CD14-positive monocyte (primary cell): ENCODE measurements around the gene ENTPD5. TPM values are rescaled to one million over a fixed set of nuclear protein-coding genes. Genes with fewer than 3 reads are reported as not detected.

Source experiments
- DNase-seq, 3 donors: peaks; one replicate each; pipeline ENCODE4 v3.0.0-alpha.2; 2011 to 2022
- H2AFZ ChIP-seq: 2 replicates; pipeline ENCODE4 v1.6.0; 2012; ENCODE audit warnings: mild to moderate bottlenecking, low read depth, low read length, inconsistent platforms; ENCODE audit not compliant: insufficient read depth, poor library complexity, severe bottlenecking
- H3K27ac ChIP-seq, 2 donors: 1 replicate in 1 of 2; 2 replicates in 1 of 2; pipeline ENCODE4 v1.5.1; 2012 to 2013; ENCODE audit warnings: low read length in 2 of 2, control low read depth in 1 of 2, inconsistent platforms in 1 of 2, low read depth in 1 of 2, mild to moderate bottlenecking in 1 of 2
- H3K27me3 ChIP-seq, 2 donors: one replicate each; pipeline versions ENCODE4 v1.6.0 to v1.6.1; 2011 to 2013; ENCODE audit warnings: low read length in 2 of 2; ENCODE audit not compliant: control insufficient read depth in 2 of 2, insufficient read depth in 2 of 2
- H3K36me3 ChIP-seq, 2 donors: replicated peaks in 1 of 2; 1 replicate in 1 of 2; 2 replicates in 1 of 2; pipeline versions ENCODE4 v1.5.1 to v1.6.1; 2012 to 2013; ENCODE audit warnings: low read length in 2 of 2, control low read depth in 1 of 2, inconsistent platforms in 1 of 2, mild to moderate bottlenecking in 1 of 2; ENCODE audit not compliant: insufficient read depth in 2 of 2, control insufficient read depth in 1 of 2
- H3K4me1 ChIP-seq, 2 donors: 1 replicate in 1 of 2; 2 replicates in 1 of 2; pipeline versions ENCODE4 v1.5.1 to v1.6.1; 2012 to 2013; ENCODE audit warnings: low read length in 2 of 2, control low read depth in 1 of 2, inconsistent platforms in 1 of 2, mild to moderate bottlenecking in 1 of 2, moderate library complexity in 1 of 2; ENCODE audit not compliant: insufficient read depth in 2 of 2, control insufficient read depth in 1 of 2
- H3K4me2 ChIP-seq: replicated peaks from 2 replicates; pipeline ENCODE3; 2012; ENCODE audit warnings: low read length, moderate library complexity, mild to moderate bottlenecking; ENCODE audit not compliant: poor library complexity, severe bottlenecking; ENCODE audit errors: extremely low read depth
- H3K4me3 ChIP-seq, 3 experiments: fragments of 200-600 bp in 1 of 3; sonication (generic) in 1 of 3; replicated peaks in 1 of 3; 1 replicate in 2 of 3; 2 replicates in 1 of 3; pipeline ENCODE4 v1.5.1; 2011 to 2013; ENCODE audit warnings: low read length in 3 of 3, mild to moderate bottlenecking in 3 of 3, control low read depth in 2 of 3, low read depth in 2 of 3, inconsistent platforms in 1 of 3, moderate library complexity in 1 of 3
- H3K79me2 ChIP-seq: 2 replicates; pipeline ENCODE4 v1.6.0; 2012; ENCODE audit warnings: mild to moderate bottlenecking, control low read depth, inconsistent platforms, low read length, moderate library complexity; ENCODE audit not compliant: insufficient read depth
- H3K9ac ChIP-seq: 2 replicates; pipeline ENCODE4 v1.6.0; 2017; ENCODE audit warnings: low read length, mild to moderate bottlenecking; ENCODE audit not compliant: insufficient read depth, poor library complexity, severe bottlenecking
- H3K9me3 ChIP-seq, 2 donors: replicated peaks in 1 of 2; 1 replicate in 1 of 2; 2 replicates in 1 of 2; pipeline versions ENCODE4 v1.5.1 to v1.6.1; 2012 to 2013; ENCODE audit warnings: low read length in 2 of 2, control low read depth in 1 of 2; ENCODE audit not compliant: control insufficient read depth in 1 of 2, insufficient read depth in 1 of 2
- H4K20me1 ChIP-seq: 2 replicates; pipeline ENCODE4 v1.6.0; 2012; ENCODE audit warnings: mild to moderate bottlenecking, low read length, control low read depth, moderate library complexity; ENCODE audit not compliant: insufficient read depth
- H3K27ac Mint-ChIP-seq, 7 donors: one replicate each; pipeline ENCODE4 v1.8.0; 2020; ENCODE audit warnings: mild to moderate bottlenecking in 7 of 7, mixed read lengths in 7 of 7, moderate library complexity in 6 of 7, inconsistent platforms in 2 of 7
- H3K27me3 Mint-ChIP-seq, 3 donors: one replicate each; pipeline ENCODE4 v1.8.0; 2021 to 2022; ENCODE audit warnings: low read depth in 3 of 3, mild to moderate bottlenecking in 3 of 3, mixed read lengths in 3 of 3, moderate library complexity in 3 of 3, inconsistent platforms in 1 of 3
- H3K36me3 Mint-ChIP-seq, 2 donors: one replicate each; pipeline ENCODE4 v1.8.0; 2020; ENCODE audit warnings: mixed read lengths in 2 of 2, inconsistent platforms in 1 of 2, mild to moderate bottlenecking in 1 of 2
- H3K4me1 Mint-ChIP-seq: one replicate; pipeline ENCODE4 v1.8.0; 2020; ENCODE audit warnings: mild to moderate bottlenecking, mixed read lengths
- H3K4me3 Mint-ChIP-seq, 2 donors: one replicate each; pipeline ENCODE4 v1.8.0; 2020; ENCODE audit warnings: mild to moderate bottlenecking in 2 of 2, mixed read lengths in 2 of 2, moderate library complexity in 1 of 2
- H3K9me3 Mint-ChIP-seq, 7 donors: one replicate each; pipeline ENCODE4 v1.8.0; 2020 to 2022; ENCODE audit warnings: mixed read lengths in 7 of 7, mild to moderate bottlenecking in 6 of 7, moderate library complexity in 6 of 7, inconsistent platforms in 2 of 7
- WGBS: methylation state at CpG from one replicate; pipeline ENCODE4 v1.1.5; 2013; ENCODE audit warnings: missing lambda C conversion rate; ENCODE audit not compliant: insufficient coverage; 5-methylcytosine and 5-hydroxymethylcytosine counted together
- intact Hi-C, 2 donors: fragments of 100-400 bp; cut with micrococcal nuclease; formaldehyde crosslinking; loops; one replicate each; pipeline versions ENCODE4 v1.15.0 to v1.15.1; 2023
- polyA plus RNA-seq, 3 donors: library from polyadenylated mRNA; depleted of rRNA in 1 of 3; unstranded in 2 of 3; stranded (reverse) in 1 of 3; fragments of 300-500 nt in 2 of 3; fragments of >200 nt in 1 of 3; fragmentation: Illumina TruSeq in 2 of 3; gene quantifications; 1 replicate in 2 of 3; 2 replicates in 1 of 3; pipeline ENCODE4 v1.2.3, GENCODE V29; 2012 to 2021
- TF ChIP-seq, protein P1 (sequence below): fragments of 200-600 bp; IDR thresholded peaks from one replicate; pipeline ENCODE4 v1.8.0; 2022; ENCODE audit warnings: antibody characterized with exemption, mild to moderate bottlenecking

The ENTPD5 gene
- polyA plus RNA-seq, 3 donors = 2.3 to 4.3 (median 2.7) TPM

DNA sequence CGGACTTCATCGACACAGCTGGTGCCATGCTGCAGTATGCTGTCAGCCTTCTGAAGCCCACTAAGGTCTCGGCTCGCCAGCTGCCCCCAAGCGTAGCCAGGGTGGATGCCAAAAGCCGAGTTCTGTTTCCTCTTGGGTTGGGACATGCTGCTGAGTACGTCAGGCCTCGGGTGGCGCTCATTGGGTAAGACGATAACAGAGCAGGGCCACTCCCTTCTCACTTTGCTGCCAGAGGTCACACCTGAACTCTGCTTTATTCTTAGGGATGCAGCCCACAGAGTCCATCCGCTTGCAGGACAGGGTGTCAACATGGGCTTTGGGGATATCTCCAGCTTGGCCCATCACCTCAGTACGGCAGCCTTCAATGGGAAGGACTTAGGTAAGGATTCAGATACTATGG lies 57.9 kb downstream of the ENTPD5 start:
- Mint-ChIP-seq H3K4me1 (no peaks in the 10 kb centered on the region), H3K9me3 (no peaks in the 10 kb centered on the region), H3K27ac (peak overlapping the region in 1 of 7 donors; percentile 20), H3K27me3 (no peaks in the 10 kb centered on the region), H3K36me3 (peaks cover 76 to 80% of the 10 kb centered on the region in 2 donors), H3K4me3 (no peak overlapping the region)
- no peak overlapping the region for H2AFZ ChIP-seq
- H3K9me3 ChIP-seq = no peaks in the 10 kb centered on the region
- H3K4me1 ChIP-seq = no peaks in the 10 kb centered on the region
- no peak overlapping the region for H3K4me3 ChIP-seq
- 93% methylated on average over 12 of the region's 12 CpGs for WGBS
- peaks cover 66 to 96% of the 10 kb centered on the region in 2 donors for H3K36me3 ChIP-seq
- no peaks in the 10 kb centered on the region for H3K27me3 ChIP-seq
- H4K20me1 ChIP-seq = no peaks in the 10 kb centered on the region
- H3K79me2 ChIP-seq = no peaks in the 10 kb centered on the region
- DNase-seq = no peak
- intact Hi-C loops = no loop called here
- H3K9ac ChIP-seq = no peak overlapping the region
- TF ChIP-seq, protein P1, sequence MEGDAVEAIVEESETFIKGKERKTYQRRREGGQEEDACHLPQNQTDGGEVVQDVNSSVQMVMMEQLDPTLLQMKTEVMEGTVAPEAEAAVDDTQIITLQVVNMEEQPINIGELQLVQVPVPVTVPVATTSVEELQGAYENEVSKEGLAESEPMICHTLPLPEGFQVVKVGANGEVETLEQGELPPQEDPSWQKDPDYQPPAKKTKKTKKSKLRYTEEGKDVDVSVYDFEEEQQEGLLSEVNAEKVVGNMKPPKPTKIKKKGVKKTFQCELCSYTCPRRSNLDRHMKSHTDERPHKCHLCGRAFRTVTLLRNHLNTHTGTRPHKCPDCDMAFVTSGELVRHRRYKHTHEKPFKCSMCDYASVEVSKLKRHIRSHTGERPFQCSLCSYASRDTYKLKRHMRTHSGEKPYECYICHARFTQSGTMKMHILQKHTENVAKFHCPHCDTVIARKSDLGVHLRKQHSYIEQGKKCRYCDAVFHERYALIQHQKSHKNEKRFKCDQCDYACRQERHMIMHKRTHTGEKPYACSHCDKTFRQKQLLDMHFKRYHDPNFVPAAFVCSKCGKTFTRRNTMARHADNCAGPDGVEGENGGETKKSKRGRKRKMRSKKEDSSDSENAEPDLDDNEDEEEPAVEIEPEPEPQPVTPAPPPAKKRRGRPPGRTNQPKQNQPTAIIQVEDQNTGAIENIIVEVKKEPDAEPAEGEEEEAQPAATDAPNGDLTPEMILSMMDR = no peak
- no peak overlapping the region for H3K27ac ChIP-seq
- H3K4me2 ChIP-seq = no peak overlapping the region

DNA sequence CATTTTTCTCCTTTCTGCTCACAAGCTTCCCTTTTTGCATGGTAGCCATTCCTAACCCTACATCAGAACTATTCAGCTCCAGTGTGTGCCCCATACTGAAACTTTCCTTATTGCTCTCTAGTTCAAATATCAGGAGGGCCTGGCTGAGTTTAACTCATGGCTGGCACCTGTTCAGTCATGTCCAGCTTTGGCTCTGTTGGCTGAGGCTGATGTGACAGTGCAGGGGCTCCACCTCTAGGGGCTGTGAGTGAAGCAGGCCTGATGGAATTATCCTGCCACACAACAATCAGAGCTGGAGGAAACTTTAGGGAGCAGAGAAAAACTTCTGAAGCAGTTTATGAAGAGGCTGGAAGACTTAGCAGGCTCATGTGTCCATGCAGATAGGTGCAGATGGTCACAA lies 60.5 kb downstream of the ENTPD5 start:
- H3K4me1 ChIP-seq = no peaks in the 10 kb centered on the region
- H3K36me3 ChIP-seq = peaks cover 83 to 97% of the 10 kb centered on the region in 2 donors
- intact Hi-C loops = no loop called here
- no peak overlapping the region for H3K4me3 ChIP-seq
- peaks cover 83 to 90% of the 10 kb centered on the region in 2 donors for H3K36me3 Mint-ChIP-seq
- no peak overlapping the region for H3K4me2 ChIP-seq
- H3K27ac ChIP-seq = no peak overlapping the region
- H3K27me3 Mint-ChIP-seq = no peaks in the 10 kb centered on the region
- no peak overlapping the region for H2AFZ ChIP-seq
- H3K4me3 Mint-ChIP-seq = no peak overlapping the region
- no peaks in the 10 kb centered on the region for H3K27me3 ChIP-seq
- H3K4me1 Mint-ChIP-seq = no peaks in the 10 kb centered on the region
- H3K27ac Mint-ChIP-seq = peak overlapping the region in 2 of 7 donors; percentile 20 to 69
- no peaks in the 10 kb centered on the region for H3K9me3 ChIP-seq
- H3K79me2 ChIP-seq = no peaks in the 10 kb centered on the region
- H3K9me3 Mint-ChIP-seq = no peaks in the 10 kb centered on the region
- DNase-seq = no peak
- TF ChIP-seq, protein P1 = no peak
- no peaks in the 10 kb centered on the region for H4K20me1 ChIP-seq
- H3K9ac ChIP-seq = no peak overlapping the region
